K562 (cell line): ENCODE measurements around the gene PDZK1IP1. TPM values are rescaled to one million over a fixed set of nuclear protein-coding genes. Genes with fewer than 3 reads are reported as not detected.

ENCODE experiments used
- ATAC-seq: fragments of 200-7000 bp; cut with Tn5 transposase; 3 replicates; pipeline ENCODE4 v1.9.1; 2020; ENCODE audit warnings: moderate library complexity
- BruUV-seq: library from RNA; stranded (reverse); fragments of 400-500 nt; replicated peaks from 2 replicates; lab custom pipeline; 2021; lab: Mats Ljungman, UMichigan
- CTCF ChIA-PET: fragments of 300-600 bp; formaldehyde crosslinking; extraction: SDS; loops from one replicate; lab custom pipeline; 2021; ENCODE audit warnings: low intra/inter-chr PET ratio; lab: Yijun Ruan, JAX
- POLR2A ChIA-PET: fragments of 300-600, 350-650 bp; sonication (Branson Sonifier 250); formaldehyde crosslinking; extraction: SDS; loops from one replicate; lab custom pipeline; 2021; ENCODE audit warnings: antibody characterized with exemption, inconsistent platforms; lab: Yijun Ruan, JAX
- DNase-seq, 4 experiments: peaks; one replicate each; pipeline versions ENCODE4 v3.0.0 to v3.0.0-alpha.2; 2011 to 2018; ENCODE audit warnings: low spot score in 3 of 4, mixed read lengths in 3 of 4; ENCODE audit errors: extremely low read depth in 1 of 4
- FAIRE-seq: peaks from 2 replicates; lab custom pipeline; 2011; peaks lifted over from hg19 to GRCh38; lab: Jason Lieb, UNC
- H2AFZ ChIP-seq: 2 replicates; pipeline ENCODE4 v1.6.0; 2011; ENCODE audit warnings: low read depth, low read length, control low read depth, inconsistent platforms
- H3K27ac ChIP-seq: fragments of 200-600 bp; 3 replicates; pipeline ENCODE4 v1.8.0; 2011; ENCODE audit warnings: low read depth, mild to moderate bottlenecking, control low read depth, inconsistent platforms, low read length, moderate library complexity, mixed read lengths; ENCODE audit errors: extremely low read depth
- H3K27me3 ChIP-seq, 2 experiments: fragments of 300-600 bp in 1 of 2; 2 replicates in 1 of 2; 3 replicates in 1 of 2; pipeline versions ENCODE4 v1.6.0 to v1.8.0; 2011; ENCODE audit warnings: inconsistent platforms in 2 of 2, low read length in 2 of 2, mild to moderate bottlenecking in 1 of 2, mixed read lengths in 1 of 2, moderate library complexity in 1 of 2; ENCODE audit not compliant: control insufficient read depth in 2 of 2, insufficient read depth in 2 of 2
- H3K36me3 ChIP-seq: fragments of 300-600 bp; 3 replicates; pipeline ENCODE4 v1.8.0; 2011; ENCODE audit warnings: mild to moderate bottlenecking, low read length, inconsistent platforms; ENCODE audit not compliant: control insufficient read depth, insufficient read depth
- H3K4me1 ChIP-seq, 2 experiments: fragments of 200-600 bp in 1 of 2; replicated peaks in 1 of 2; 2 replicates in 1 of 2; 3 replicates in 1 of 2; pipeline versions ENCODE4 v1.5.1 to v1.8.0; 2011; ENCODE audit warnings: inconsistent platforms in 2 of 2, low read length in 2 of 2, mild to moderate bottlenecking in 1 of 2, mixed read lengths in 1 of 2, moderate library complexity in 1 of 2; ENCODE audit not compliant: control insufficient read depth in 2 of 2, insufficient read depth in 2 of 2
- H3K4me2 ChIP-seq: 2 replicates; pipeline ENCODE4 v1.6.1; 2011; ENCODE audit warnings: low read length, control low read depth, inconsistent platforms, mixed read lengths; ENCODE audit not compliant: insufficient read depth
- H3K4me3 ChIP-seq: fragments of 200-600 bp; sonication (generic), shearing (Covaris generic); 2 replicates; pipeline ENCODE4 v1.5.1; 2016; ENCODE audit warnings: control low read depth, inconsistent platforms
- H3K79me2 ChIP-seq: fragments of 200-600 bp; 3 replicates; pipeline ENCODE4 v1.8.0; 2011; ENCODE audit warnings: low read length, inconsistent platforms; ENCODE audit not compliant: control insufficient read depth, insufficient read depth
- H3K9ac ChIP-seq, 2 experiments: 2 replicates each; pipeline versions ENCODE4 v1.6.0 to v1.6.1; 2011; ENCODE audit warnings: low read depth in 2 of 2, low read length in 2 of 2, control low read depth in 1 of 2, inconsistent platforms in 1 of 2, mild to moderate bottlenecking in 1 of 2, mixed read lengths in 1 of 2; ENCODE audit not compliant: insufficient read depth in 1 of 2
- H3K9me1 ChIP-seq: one replicate; pipeline ENCODE4 v1.6.0; 2011; ENCODE audit warnings: inconsistent platforms, mild to moderate bottlenecking, low read length, moderate library complexity; ENCODE audit not compliant: control insufficient read depth, insufficient read depth
- H3K9me3 ChIP-seq: replicated peaks from 2 replicates; pipeline ENCODE4 v1.5.1; 2011; ENCODE audit warnings: low read depth, low read length, inconsistent platforms; ENCODE audit not compliant: control insufficient read depth, insufficient read depth
- H4K20me1 ChIP-seq: replicated peaks from 2 replicates; pipeline ENCODE4 v1.6.1; 2011; ENCODE audit warnings: low read length, inconsistent platforms, mixed read lengths; ENCODE audit not compliant: control insufficient read depth, insufficient read depth
- BRCA1 ChIP-seq, 2 experiments: fragments of 450-650 bp in 1 of 2; sonication (generic) in 1 of 2; formaldehyde crosslinking in 1 of 2; IDR thresholded peaks; 2 replicates each; pipeline versions ENCODE4 v1.5.0 to v1.6.1; 2017 to 2020; ENCODE audit warnings: mild to moderate bottlenecking in 1 of 2, missing genetic modification reagents in 1 of 2
- CHAMP1 ChIP-seq: fragments of 450-650 bp; IDR thresholded peaks from 2 replicates; pipeline ENCODE4 v1.6.1; 2016; ENCODE audit warnings: mild to moderate bottlenecking
- HOMEZ ChIP-seq: fragments of 250-450 bp; sonication (Bioruptor Pico); IDR thresholded peaks from 2 replicates; pipeline ENCODE4 v1.4.0; 2020; ENCODE audit warnings: mild to moderate bottlenecking, moderate library complexity
- KDM1A ChIP-seq, 2 experiments: fragments of 450-650 bp; IDR thresholded peaks; 2 replicates each; pipeline ENCODE4 v1.6.1; 2016; ENCODE audit warnings: mild to moderate bottlenecking in 2 of 2
- MAFG ChIP-seq: fragments of 450-650 bp; conservative IDR thresholded peaks from 2 replicates; pipeline ENCODE4 v1.6.1; 2016; ENCODE audit warnings: missing genetic modification characterization, missing compliant biosample characterization
- MYNN ChIP-seq, 2 experiments: sonication (generic); formaldehyde crosslinking in 1 of 2; IDR thresholded peaks; 2 replicates each; pipeline versions ENCODE4 v1.5.0 to v1.6.1; 2016 to 2020; ENCODE audit warnings: antibody characterized with exemption in 1 of 2, missing genetic modification reagents in 1 of 2
- TOE1 ChIP-seq, 2 experiments: fragments of 450-650 bp in 1 of 2; sonication (generic) in 1 of 2; formaldehyde crosslinking in 1 of 2; IDR thresholded peaks; 2 replicates each; pipeline versions ENCODE4 v1.7.1 to v1.8.0; 2016 to 2022; ENCODE audit warnings: borderline replicate concordance in 2 of 2, mild to moderate bottlenecking in 2 of 2, antibody characterized with exemption in 1 of 2, inconsistent platforms in 1 of 2, low read depth in 1 of 2, missing genetic modification reagents in 1 of 2, moderate library complexity in 1 of 2
- ZFP36 ChIP-seq: fragments of 150-350 bp; IDR thresholded peaks from 2 replicates; pipeline ENCODE4 v1.6.1; 2018; ENCODE audit warnings: low read length, low read depth; ENCODE audit not compliant: partially characterized antibody
- ZFP91 ChIP-seq: sonication (generic); formaldehyde crosslinking; IDR thresholded peaks from 2 replicates; pipeline ENCODE4 v1.8.0; 2022; ENCODE audit warnings: mild to moderate bottlenecking, missing genetic modification reagents
- ZNF146 ChIP-seq: IDR thresholded peaks from one replicate; pipeline ENCODE4 v1.6.1; 2018; ENCODE audit warnings: missing compliant biosample characterization; ENCODE audit not compliant: unreplicated experiment
- ZNF354B ChIP-seq: fragments of 250-450 bp; sonication (Bioruptor Pico); IDR thresholded peaks from 2 replicates; pipeline ENCODE4 v1.4.0; 2020
- ZNF41 ChIP-seq: fragments of 250-450 bp; sonication (Bioruptor Pico); conservative IDR thresholded peaks from 2 replicates; pipeline ENCODE4 v1.4.0; 2020; ENCODE audit warnings: mild to moderate bottlenecking
- ZNF449 ChIP-seq: fragments of 250-450 bp; sonication (Bioruptor Pico); IDR thresholded peaks from 2 replicates; pipeline ENCODE4 v1.8.0; 2022; ENCODE audit warnings: moderate library complexity, mild to moderate bottlenecking, inconsistent platforms
- WGBS: fragments of 100-300 bp; shearing (Covaris generic); methylation state at CpG from one replicate; pipeline ENCODE4 v1.1.6; 2016; ENCODE audit warnings: low coverage, mixed read lengths; ENCODE audit not compliant: insufficient coverage; ENCODE audit errors: missing lambda C conversion rate; 5-methylcytosine and 5-hydroxymethylcytosine counted together
- in situ Hi-C: fragments of 300-500 bp; cut with MboI; formaldehyde crosslinking; loops from 4 replicates; pipeline ENCODE4 v1.15.0; 2018; ENCODE audit warnings: inconsistent platforms, mixed read lengths
- intact Hi-C: fragments of 100-400 bp; cut with micrococcal nuclease; formaldehyde crosslinking; loops from 2 replicates; pipeline ENCODE4 v1.14.2; 2022
- polyA plus RNA-seq, 8 experiments: library from polyadenylated mRNA; depleted of rRNA in 4 of 8; stranded (reverse) in 5 of 8; unstranded in 3 of 8; fragments of >200 nt; fragmentation: Nextera tagmentation in 2 of 8; fragmentation: Illumina TruSeq in 1 of 8; extraction: Ambion mirVana in 2 of 8; extraction: Trizol in 1 of 8; gene quantifications; 2 replicates each; pipeline versions ENCODE4 v1.2.1 to v1.2.3, GENCODE V29; 2011 to 2014; ENCODE audit warnings: inconsistent platforms in 1 of 8, missing spikeins in 1 of 8
- total RNA-seq, 7 experiments: library from RNA; depleted of rRNA in 6 of 7; stranded (reverse); fragments of >200 nt in 6 of 7; fragmentation: Illumina TruSeq in 2 of 7; extraction: Trizol in 2 of 7; gene quantifications; 2 replicates each; pipeline versions ENCODE4 v1.2.1 to v1.2.3, GENCODE V29; 2011 to 2021; ENCODE audit warnings: low replicate concordance in 1 of 7

PDZK1IP1 gene
- total and polyA plus RNA-seq, 9 of the 15 experiments (the other 6 are each of a cell fraction or from before 2014, with no cell fraction given): 0.17 to 0.68 (median 0.53) TPM; not detected in 2

GRCh38 chr1:47216278-47217059 lies 26.6 kb upstream of the PDZK1IP1 start:
- Histone ChIP-seq H3K79me2 (peaks cover 14% of the 10 kb centered on the region), H2AFZ (no peak overlapping the region), H3K27me3 (no peaks in the 10 kb centered on the region), H3K9ac (no peak overlapping the region), H3K4me3 (no peak overlapping the region), H3K36me3 (peaks cover 68% of the 10 kb centered on the region), H4K20me1 (peaks cover 27% of the 10 kb centered on the region; the same call in 1 of the 2 replicates), H3K9me3 (no peaks in the 10 kb centered on the region), H3K9me1 (peaks cover 1% of the 10 kb centered on the region), H3K27ac (no peak overlapping the region), H3K4me1 (peaks cover 33 to 48% of the 10 kb centered on the region in 2 experiments), H3K4me2 (no peak overlapping the region)
- CTCF ChIA-PET: no interaction called here
- 83% methylated on average over 12 of the region's 12 CpGs for WGBS
- BruUV-seq: TSS peak; percentile 28
- peak; percentile 0; the same call in 1 of the 3 replicates for ATAC-seq
- in situ Hi-C loops: no loop called here
- DNase-seq: no peak
- POLR2A ChIA-PET: interaction anchor here (0.7 to 7.7 kb wide), 7 partner anchors 8 to 47 kb away, joined by 3 to 80 read pairs (median 10); no protein-coding TSS in a partner anchor
- intact Hi-C loops: no loop called here
- FAIRE-seq: no peak
- no peak for TF ChIP-seq ZNF146 (CRISPR knock-in tag)
- no peak for TF ChIP-seq ZNF41
- no peak for TF ChIP-seq ZNF449 (CRISPR knock-in tag)
- no peak for TF ChIP-seq BRCA1 (IDR thresholded peaks at IDR 0.05)
- TF ChIP-seq BRCA1 (CRISPR knock-in tag; IDR thresholded peaks at IDR 0.05): no peak
- no peak for TF ChIP-seq MAFG (tag)
- TF ChIP-seq ZNF354B (CRISPR knock-in tag): no peak
- no peak for TF ChIP-seq HOMEZ (CRISPR knock-in tag)
- TF ChIP-seq KDM1A (IDR thresholded peaks at IDR 0.05): no peak
- 0 out of 2 replicates have a peak, but pooled peaks have one; percentile 15 for TF ChIP-seq MYNN (IDR thresholded peaks at IDR 0.05)
- no peak for TF ChIP-seq MYNN (CRISPR knock-in tag; IDR thresholded peaks at IDR 0.05)
- TF ChIP-seq TOE1 (IDR thresholded peaks at IDR 0.05; ENCODE audit: borderline replicate concordance): no peak
- no peak for TF ChIP-seq TOE1 (CRISPR knock-in tag; IDR thresholded peaks at IDR 0.05; ENCODE audit: borderline replicate concordance, low read depth)
- no peak for TF ChIP-seq ZFP36
- no peak for TF ChIP-seq ZFP91
- no peak for TF ChIP-seq CHAMP1
